Hematopoietic multipotent progenitor cell treated with erythropoietin and hydrocortisone succinate and interleukin-3 and kit ligand, for 4 days (in vitro differentiated cells): ENCODE results near the gene IKZF2.
A peak's percentile ranks its signal among the peaks of the same experiment; 100 is the strongest.
"Not testable (repeated sequence)": the region's sequence is repeated elsewhere in the genome, so short reads cannot be mapped to it uniquely, and the experiment has no call there.

ENCODE experiments used
- DNase-seq: peaks from one replicate; pipeline ENCODE4 v3.0.0-alpha.2; 2015

IKZF2 gene

DNA sequence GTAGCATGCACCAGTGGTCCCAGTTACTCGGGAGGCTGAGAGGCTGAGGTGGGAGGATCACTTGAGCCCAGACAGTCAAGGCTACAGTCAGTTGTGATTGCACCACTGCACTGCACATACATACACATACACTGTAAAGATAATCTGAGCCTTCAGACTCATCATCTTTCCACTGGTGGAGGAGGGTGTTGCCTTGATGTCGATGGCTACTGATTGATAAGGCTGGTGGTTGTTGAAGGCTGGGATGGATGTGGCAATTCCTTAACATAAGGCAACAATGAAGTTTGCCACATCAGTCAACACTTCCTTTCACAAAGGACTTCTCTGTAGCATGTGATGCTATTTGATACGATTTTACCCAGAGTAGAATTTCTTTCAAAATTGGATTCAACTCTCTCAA, 118.8 kb downstream of the IKZF2 start:
- DNase-seq: peak; percentile 71

DNA sequence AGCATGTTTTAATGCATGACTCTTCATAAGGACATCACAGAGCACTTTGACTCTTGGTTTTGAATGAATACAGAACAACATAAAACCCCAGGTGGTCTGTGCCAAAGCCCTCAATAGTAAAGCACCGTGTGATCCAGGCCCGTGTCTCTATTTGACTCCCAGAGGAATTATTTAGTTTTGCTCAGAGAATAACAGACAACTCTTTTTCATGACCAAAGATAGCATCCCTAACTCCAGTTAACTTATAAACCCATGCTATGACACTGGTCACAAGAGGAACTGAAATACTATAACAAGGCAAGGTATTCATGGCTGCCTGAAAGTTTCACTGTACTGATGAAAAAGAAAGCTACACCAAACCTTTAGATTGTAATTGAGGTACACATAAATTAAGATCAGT, 128.4 kb downstream of the IKZF2 start:
- no peak for DNase-seq

DNA sequence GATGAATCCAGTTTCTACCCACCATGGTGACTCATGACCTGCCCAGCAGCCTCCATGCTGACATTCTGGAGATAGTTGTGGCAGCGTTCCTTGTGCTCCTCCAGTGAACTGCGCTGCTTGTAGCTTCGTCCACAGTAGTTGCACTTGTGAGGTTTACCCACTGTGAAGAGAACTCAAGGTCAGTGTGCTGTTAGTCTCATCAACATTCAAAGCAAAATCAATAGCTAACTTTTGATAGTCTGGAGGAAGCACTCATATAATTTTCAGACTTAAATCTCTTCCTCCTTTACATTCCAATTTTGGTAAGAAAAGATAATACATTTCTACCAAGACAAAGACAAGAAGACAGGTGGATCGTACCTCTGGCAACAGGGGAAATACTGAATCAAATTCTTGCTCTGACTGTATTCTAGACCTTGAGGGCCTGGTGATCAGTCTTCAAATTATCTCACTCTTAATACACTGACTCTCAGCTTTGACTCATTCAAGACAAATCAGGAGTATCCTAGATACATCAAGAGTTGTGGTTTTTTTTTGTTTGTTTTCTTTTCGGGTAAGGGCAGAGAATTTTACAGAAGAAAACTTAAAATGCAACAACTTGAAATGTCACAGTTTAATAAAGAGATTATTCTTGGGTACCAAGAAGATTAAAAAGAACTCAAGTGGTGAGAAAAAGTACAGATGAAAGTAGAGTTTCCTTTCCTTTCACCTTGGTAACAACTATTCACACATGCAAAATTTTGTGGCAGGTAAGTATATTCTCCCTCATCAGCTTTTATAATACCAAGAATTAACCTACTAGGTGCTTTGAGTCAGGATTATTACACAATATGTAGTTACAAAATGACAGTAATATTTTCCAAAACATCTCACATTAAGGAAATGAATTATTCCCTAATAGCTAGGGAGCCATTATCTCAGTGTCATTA, 129.2 kb downstream of the IKZF2 start:
- DNase-seq: no peak

DNA sequence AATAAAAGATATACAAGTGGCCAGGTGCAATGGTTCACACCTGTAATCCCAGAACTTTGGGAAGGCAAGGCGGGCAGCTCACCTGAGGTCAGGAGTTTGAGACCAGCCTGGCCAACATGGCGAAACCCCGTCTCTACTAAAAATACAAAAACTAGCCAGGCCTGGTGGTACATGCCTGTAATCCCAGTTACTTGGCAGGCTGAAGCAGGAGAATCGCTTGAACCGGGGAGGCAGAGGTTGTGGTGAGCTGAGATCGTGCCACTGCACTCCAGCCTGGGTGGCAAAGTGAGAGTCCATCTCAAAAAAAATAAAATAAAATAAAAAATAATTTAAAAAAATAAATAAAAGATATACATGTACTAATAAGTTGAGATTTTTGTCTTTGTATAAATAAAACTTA, 130.5 kb downstream of the IKZF2 start:
- DNase-seq: not testable (repeated sequence)

DNA sequence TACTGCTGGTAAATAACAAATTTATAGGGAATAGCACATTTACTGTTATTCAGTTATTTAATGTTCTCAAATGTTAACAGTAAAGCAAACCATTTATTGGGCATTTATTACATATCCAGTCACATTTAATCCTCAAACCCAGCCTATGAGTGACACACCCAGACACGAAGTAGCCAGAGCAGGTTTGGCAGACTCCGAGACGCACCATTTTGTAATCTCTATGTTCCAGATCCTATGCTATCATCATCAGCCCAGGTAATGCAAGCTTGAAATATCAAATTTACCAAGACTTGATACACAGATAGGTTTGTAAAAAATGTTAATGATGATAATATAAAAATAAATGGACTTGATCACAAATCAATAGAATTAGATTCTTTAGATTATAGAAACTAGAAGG, 131.1 kb downstream of the IKZF2 start:
- no peak for DNase-seq

DNA sequence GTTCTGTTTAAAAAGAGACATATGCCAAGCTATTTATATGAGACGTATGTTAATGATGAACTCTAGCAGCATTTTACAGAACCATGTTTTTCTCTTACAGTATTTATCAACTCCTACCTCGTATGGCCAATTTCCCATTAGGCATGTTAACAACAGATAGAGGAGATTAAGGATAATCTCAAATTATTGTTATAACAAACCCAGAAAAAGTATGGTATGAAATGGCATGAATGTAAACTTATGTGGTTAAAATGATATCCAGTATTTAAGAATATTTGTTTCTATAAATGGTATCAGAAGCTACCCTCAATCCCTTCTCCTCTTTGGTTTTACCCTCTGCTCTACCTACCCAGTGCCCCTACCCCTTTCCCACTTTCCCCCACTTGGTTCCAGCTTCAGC, 132.0 kb downstream of the IKZF2 start:
- DNase-seq: no peak

DNA sequence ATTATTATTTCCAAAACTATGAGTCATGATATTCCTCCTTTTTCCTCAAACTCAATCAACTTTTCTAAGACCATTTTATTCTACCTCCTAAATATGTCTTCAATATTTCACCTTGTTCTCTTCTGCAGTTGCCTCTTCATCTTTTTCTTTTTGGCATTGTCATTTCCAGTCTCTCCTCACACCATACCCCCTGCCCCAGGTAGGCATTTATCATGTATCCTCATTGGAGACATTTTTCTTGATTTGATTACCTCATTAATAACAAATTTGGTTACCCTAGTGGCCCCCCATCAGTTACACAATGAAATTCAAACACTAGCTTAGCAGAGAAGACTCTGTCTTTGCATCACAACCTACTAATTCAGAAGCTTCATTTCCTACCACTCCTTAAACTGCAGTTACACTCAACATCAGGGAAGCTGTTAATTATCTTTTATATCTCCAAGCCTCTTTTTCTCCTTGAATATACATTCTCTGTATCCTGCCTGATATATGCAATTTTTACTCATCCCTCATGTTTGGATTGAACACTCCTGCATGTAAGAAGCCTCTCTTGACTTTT, 133.0 kb downstream of the IKZF2 start:
- no peak for DNase-seq

DNA sequence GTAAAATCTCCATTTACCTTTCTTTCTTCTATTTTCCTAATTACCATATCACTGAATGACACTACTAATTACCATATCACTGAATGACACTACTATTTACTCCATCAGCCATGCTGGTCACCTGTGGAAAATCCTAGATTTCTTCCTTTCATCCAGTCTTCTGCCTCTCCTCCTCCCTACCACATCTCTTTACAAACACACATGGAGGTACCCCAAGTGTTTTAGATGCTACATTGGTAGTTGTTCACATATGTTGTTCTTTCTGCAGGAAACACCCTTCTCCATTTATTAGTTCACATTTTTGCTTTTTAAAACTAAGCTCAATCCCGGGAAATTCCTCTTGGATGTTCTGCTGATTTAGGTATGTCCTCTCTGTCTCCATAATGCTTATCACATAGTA, 134.0 kb downstream of the IKZF2 start:
- no peak for DNase-seq

DNA sequence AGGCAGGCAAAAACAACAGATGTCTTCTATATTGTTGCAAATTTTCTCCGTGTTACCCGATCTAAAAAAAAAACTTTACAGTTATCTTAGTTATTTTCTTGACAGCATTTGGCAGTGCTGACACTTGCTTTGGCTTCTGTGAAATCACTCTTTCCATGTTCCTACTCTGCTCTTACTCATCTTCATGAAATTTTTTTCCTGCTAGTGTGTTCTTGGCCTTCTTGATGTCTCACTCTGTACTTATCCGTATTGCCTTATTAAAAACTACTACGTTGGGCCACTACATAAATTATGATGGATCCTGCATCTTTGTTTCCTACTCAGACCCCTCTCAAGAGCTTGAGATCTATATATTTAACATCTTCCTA, 134.4 kb downstream of the IKZF2 start:
- no peak for DNase-seq

DNA sequence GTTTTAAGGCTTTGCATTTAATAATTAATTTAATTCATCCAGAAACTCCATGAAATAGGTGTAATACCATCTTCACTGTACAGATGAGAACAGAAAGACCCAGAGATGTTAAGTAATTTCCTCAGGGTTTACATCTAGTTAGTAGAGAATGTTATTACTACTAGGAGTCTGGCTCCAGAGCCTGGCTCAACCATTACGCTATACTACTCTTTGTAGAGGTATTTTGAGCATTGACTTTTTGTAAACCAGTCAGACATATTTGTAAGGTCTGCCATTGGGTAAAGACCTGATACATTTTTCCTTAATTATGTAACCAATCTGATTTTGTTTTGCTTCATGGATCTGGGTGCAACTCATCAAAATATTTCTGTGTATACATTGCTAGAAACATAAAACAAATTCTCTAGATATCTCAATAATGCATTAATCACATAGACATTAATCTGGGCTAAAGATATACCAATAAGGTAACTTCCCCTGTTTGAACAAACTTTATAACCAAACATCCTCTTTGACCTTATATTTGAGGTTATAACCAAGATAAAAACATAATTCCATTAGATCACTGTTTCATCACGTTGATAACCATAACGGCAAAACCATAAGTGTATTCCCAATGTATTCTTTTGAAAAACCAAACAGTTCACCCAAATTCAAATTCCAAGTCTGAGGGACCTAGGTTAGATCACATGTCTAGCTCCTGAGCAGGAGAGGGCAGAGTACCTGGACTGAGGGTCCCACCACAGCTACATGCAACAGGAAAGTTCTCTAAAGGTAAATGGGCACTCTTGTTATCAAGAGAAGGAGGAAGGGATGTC, 135.0 kb downstream of the IKZF2 start:
- DNase-seq: no peak

DNA sequence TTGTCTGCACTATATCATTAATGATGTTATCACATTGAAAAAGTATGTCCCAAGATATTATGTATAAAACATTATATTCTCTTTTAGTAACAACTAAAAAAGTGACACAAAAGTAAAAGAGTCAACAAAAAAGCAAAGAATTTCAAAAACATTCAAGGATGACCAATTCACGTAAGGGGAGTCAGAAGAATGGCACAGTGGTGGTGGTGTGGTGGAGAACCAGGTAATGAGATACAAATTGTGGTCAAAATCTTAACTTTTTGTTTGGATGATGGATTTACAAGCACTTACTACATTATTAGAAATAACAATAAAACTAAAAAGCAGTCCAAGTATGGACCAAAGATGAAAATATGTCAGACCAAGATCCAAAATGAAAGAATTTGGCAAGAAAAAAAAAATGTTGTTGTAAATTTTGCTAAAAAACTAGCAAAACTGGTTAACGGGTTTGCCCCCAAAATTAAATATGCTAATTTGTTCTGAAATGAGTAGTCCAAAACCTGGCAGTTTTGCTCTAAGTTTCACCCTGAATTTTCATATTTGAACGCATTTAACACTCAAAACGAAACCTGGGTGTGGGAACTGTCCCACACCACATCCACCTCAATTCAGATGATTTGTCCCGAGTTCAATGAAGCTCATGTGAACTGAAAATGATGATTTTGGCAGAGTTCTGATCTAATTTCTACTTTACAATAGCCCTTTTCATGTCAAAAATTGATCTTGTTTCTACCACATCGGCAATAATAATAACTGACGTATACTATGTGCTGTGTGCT, 135.8 kb downstream of the IKZF2 start:
- no peak for DNase-seq

DNA sequence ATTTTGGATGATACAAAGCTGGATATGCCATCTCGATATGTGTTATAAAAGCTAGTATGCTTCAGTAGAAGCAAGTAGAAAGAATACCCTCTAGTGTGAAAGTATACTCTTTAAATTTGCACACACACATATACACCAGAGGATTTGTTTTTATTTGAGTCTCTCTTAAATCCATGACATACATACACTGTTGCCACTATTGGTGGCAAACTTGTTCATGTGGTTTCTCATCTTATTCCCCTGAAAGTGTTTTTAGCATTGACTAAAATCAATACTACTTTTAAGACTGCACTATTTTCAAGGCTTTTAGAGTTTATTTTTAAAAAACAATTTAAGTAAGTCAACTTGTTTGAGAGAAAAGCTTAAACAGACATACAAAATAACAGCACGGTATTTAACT, 137.4 kb downstream of the IKZF2 start:
- no peak for DNase-seq

DNA sequence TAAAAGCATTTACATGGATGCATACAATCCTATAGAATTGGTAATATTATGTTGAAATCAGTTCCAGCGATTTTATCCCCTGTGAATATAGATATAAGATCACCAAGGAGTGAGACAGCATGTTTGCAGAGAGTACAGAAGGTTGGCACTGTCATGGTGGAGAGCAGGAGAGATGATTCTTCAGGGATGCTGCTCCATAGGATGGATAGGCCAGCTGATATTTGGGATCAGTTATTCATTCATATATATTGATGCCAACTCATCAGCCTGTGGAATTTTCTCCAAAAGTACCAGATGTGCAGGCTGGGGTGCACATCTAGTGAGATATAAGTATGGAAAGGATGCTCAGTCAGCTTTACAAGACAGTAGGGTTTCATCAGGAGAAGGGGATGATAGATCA, 139.9 kb downstream of the IKZF2 start:
- DNase-seq: no peak

DNA sequence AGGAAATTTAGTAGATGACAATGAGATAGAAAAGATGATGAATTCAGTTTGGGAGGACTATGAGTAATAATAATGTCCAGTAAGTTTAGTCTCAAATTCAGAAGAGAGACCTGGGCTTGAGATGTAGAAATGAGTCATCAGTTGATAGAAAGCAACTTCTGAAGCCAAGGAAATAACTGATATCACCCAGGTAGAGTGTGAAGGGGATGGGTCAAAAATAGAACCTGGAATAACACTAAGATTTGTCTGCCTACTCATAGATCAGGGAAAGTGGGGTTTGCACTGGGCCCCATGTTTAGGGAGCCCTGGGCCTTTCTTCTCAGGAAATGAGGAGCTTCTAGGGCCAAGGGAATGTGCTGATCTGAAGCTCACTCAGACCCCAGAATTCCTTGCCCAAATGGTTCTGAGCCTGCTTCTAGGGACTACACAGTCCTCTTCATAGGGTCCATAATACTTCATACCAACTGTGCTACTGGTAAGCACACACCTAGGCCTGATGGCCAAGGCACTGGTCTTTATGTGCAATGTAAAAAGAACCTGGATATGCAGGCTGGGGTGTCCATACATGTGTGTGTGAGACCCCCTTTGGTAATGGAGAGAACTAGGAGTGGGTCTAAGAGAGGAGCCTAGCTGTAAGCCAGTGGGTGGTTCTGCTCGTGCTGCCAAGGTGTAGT, 141.2 kb downstream of the IKZF2 start:
- no peak for DNase-seq

DNA sequence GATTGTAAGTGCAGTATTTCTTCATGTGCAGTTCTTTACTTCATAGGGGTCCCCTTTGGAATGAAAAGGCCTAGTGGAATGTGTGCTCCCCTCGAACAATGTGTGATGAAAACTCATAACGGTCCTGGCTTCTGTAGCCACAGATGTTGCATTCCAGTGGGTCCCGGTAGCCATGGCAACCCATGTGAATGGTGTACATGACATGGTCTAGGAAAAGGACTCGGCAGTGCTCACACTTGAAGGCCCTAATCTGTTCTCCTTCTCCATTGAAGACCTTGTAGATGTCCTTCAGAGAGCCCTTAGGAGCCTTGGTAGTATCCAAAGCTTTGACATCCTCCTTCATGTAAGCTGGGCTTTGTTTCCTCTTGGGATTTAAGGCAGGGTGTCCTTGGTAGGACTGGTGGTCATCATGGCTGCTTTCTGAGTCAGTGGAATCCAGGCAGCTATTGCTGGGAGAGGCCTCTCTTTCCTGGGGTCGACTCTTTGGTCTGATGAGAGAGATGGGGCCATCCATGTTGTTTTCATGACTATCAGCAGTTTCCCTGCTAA, 144.0 kb downstream of the IKZF2 start:
- DNase-seq: no peak

DNA sequence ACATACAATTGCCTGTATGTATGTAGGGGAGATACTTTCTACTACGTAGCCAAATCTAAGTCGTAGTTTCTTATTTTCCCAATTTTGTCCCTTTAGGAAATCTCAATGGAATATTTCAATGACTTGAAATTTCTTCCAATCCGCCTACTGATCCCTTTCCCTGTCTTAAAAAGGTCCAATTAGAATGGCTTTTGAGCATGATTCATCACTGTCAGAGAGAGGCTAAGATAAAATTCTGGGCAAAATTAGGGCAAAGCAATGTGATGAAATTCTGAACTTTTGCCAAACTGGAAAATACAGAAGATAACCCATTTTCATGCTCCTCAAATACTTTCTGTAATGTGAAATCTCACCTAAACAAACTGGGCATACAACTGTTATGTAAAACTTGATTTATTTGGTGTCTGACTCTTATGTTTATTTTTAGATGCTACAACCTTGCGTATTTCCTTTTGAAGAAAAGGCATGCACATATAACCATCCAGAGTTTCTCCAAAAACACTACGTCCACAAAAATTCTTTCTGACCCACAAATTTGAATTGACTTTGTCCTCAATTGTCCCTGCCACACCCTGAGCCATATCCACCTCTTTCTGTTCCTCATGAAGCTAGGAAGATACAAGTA, 147.1 kb downstream of the IKZF2 start:
- DNase-seq: no peak

DNA sequence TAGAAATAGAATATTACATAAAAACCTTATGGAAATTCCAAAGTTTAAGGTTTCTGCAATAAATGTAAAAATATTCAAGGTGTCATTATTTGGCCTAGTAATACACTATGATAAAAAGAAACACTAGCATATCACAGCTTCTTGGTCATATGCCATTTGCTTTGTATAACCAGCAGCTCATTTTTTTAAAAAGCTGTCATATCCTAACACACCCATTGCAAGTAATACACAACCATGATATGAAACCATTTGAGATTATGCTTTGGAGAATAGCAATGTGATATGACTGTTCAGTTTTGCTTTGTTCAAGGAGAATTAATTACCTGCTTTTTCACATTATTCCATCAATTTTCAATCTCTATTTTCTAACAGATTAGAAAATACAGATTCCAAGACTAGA, 149.0 kb downstream of the IKZF2 start:
- DNase-seq: no peak

DNA sequence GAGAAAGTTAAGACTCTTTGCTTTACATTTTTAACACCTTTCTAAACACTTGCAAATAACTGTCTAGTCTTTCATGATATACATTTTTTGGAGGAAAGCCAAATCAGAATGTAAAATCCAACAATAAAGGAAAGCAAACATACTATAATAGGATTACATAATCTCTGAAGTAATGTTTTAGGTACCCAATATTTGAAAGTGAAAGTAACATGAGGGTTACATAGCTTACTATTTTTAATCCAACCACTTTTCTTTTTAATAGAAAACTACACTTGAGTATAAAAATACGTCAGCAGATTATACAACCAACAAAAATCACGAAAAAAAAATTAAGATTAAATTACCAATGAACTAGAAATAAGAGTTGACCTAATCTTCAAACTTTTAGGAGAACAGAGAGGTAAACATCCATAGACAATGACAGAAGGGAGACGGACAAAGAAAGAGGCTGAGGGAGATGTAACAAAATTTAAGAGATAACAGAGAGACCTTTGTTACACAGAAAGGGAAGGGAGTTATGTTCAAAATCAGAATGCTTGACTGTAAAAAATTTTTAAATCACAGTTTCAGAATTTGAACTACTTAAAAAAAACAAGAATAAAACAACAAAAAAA, 150.0 kb downstream of the IKZF2 start:
- no peak for DNase-seq

DNA sequence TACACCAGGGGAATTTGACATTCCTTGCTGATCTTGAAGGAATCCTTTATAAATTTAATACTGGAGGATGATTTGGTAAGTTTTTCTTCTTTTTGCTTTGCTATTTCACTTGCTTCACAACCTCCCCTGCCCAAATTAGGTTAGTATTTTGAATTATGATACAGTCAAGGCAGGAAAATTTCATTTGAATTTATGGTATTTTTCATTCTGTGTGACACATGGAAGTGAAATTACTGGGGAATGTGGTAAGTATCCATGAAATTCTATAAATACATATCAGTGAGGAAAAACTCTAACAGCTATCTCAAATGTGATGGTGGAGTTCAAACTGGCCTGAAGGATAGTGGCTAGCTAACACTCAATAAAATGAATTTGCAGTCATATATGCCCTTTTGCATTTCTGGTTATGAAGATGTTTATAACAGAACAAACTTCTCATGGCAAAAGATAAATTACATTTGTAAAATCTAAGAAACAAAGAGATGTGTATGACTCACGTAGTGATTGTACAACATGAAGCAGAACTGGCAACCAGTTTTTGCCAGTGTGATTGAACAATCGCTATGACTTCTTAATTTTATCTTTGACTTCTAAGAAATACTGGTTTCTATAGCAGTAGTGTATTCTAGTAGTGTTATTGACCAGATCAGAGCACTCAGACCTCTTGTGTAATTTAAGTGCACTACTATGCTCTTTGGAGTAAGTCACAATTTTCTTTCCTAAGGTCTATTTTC, 152.6 kb downstream of the IKZF2 start:
- DNase-seq: peak; percentile 33

DNA sequence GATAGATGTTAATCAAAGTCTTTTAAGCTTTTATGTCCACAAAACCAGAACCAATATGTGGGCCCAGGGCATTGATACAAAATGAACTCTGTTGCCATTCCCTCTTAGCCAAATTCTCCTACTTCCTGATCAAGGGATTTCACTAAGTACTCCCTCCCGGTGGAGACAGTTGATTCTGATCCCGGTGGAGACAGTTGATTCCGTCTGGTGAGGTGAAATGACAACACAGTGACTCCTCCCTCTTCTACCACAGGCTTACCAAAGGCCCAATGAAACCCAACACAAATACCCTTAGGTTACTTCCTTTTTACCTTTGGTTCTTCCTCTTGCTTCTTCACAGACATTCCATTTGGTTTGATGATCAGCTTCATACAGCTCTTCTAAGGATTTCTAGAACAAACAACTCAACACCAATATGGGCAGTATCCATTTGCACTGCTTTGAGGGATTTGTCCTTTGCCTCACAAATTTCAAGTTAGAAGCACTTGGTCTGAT, 153.8 kb downstream of the IKZF2 start:
- no peak for DNase-seq
